HCT116 (cell line): Measurements from ENCODE around the gene KCNH5. TPM values are rescaled to one million over a fixed set of nuclear protein-coding genes. Genes with fewer than 3 reads are reported as not detected.

Experiments used
- ATAC-seq: fragments of 200-7000 bp; cut with Tn5 transposase; 2 replicates; pipeline ENCODE4 v1.9.1; 2020; ENCODE audit warnings: mild to moderate bottlenecking, moderate library complexity
- BruUV-seq: library from RNA; stranded (reverse); fragments of 400-500 nt; replicated peaks from 2 replicates; lab custom pipeline; 2021; lab: Mats Ljungman, UMichigan
- CTCF ChIA-PET: fragments of 300-600 bp; sonication (Branson Sonifier 250); formaldehyde crosslinking; loops from one replicate; lab custom pipeline; 2021; ENCODE audit warnings: antibody characterized with exemption; lab: Charles Lee
- POLR2A ChIA-PET: fragments of 300-600, 350-600 bp; sonication (Branson Sonifier 250); formaldehyde crosslinking; loops from one replicate; lab custom pipeline; 2021; ENCODE audit warnings: antibody characterized with exemption; lab: Charles Lee
- RAD21 ChIA-PET, 2 experiments: fragments of 300-600 bp; sonication (Branson Sonifier 250); formaldehyde crosslinking; loops; one replicate each; lab custom pipeline; 2023; ENCODE audit warnings: low total read pairs in 2 of 2; ENCODE audit not compliant: uncharacterized antibody in 2 of 2, unreplicated experiment in 2 of 2, low non-redundant PET in 1 of 2; lab: Charles Lee
- DNase-seq: peaks from one replicate; pipeline ENCODE4 v3.0.0-alpha.2; 2010; ENCODE audit warnings: low read depth, low spot score
- H2AFZ ChIP-seq: fragments of 200-600 bp; shearing (Covaris generic), sonication (generic); 2 replicates; pipeline ENCODE4 v1.6.1; 2017; ENCODE audit warnings: low read depth, mixed run types, mixed read lengths, antibody characterized with exemption, low read length; ENCODE audit not compliant: poor library complexity, severe bottlenecking
- H3K27ac ChIP-seq: 2 replicates; pipeline ENCODE4 v1.5.1; 2012; ENCODE audit warnings: low read depth, low read length
- H3K27me3 ChIP-seq: fragments of 200-600 bp; sonication (generic); 2 replicates; pipeline ENCODE4 v1.6.1; 2016; ENCODE audit warnings: mixed run types, low read length, mixed read lengths; ENCODE audit not compliant: insufficient read depth
- H3K36me3 ChIP-seq, 2 experiments: fragments of 200-500 bp in 1 of 2; fragments of 200-600 bp in 1 of 2; sonication (Bioruptor generic) in 1 of 2; sonication (generic) in 1 of 2; 2 replicates each; pipeline versions ENCODE4 v1.5.1 to v1.6.1; 2014 to 2016; ENCODE audit warnings: low read length in 2 of 2, inconsistent platforms in 1 of 2, mixed read lengths in 1 of 2, mixed run types in 1 of 2; ENCODE audit not compliant: insufficient read depth in 2 of 2, control insufficient read depth in 1 of 2
- H3K4me1 ChIP-seq, 2 experiments: fragments of 200-600 bp in 1 of 2; sonication (generic) in 1 of 2; 2 replicates each; pipeline versions ENCODE4 v1.5.1 to v1.6.1; 2012 to 2017; ENCODE audit warnings: low read length in 2 of 2, inconsistent platforms in 1 of 2, mild to moderate bottlenecking in 1 of 2, mixed read lengths in 1 of 2, mixed run types in 1 of 2, moderate library complexity in 1 of 2; ENCODE audit not compliant: insufficient read depth in 2 of 2, control insufficient read depth in 1 of 2
- H3K4me2 ChIP-seq: fragments of 200-600 bp; sonication (generic); 2 replicates; pipeline ENCODE4 v1.6.1; 2017; ENCODE audit warnings: mixed run types, low read length, mixed read lengths
- H3K4me3 ChIP-seq, 2 experiments: fragments of 200-600 bp in 1 of 2; sonication (generic) in 1 of 2; replicated peaks in 1 of 2; 2 replicates each; pipeline ENCODE4 v1.5.1; 2011 to 2016; ENCODE audit warnings: low read length in 2 of 2, control low read depth in 1 of 2, low read depth in 1 of 2, mild to moderate bottlenecking in 1 of 2, mixed read lengths in 1 of 2, mixed run types in 1 of 2
- H3K79me2 ChIP-seq: fragments of 200-600 bp; sonication (generic); 2 replicates; pipeline ENCODE4 v1.6.1; 2017; ENCODE audit warnings: mild to moderate bottlenecking, mixed run types, low read length, moderate library complexity, mixed read lengths; ENCODE audit not compliant: insufficient read depth
- H3K9ac ChIP-seq: fragments of 200-600 bp; sonication (generic); 2 replicates; pipeline ENCODE4 v1.6.1; 2016; ENCODE audit warnings: low read length, mixed read lengths
- H3K9me2 ChIP-seq: fragments of 200-600 bp; sonication (generic), shearing (Covaris generic); 2 replicates; pipeline ENCODE4 v1.6.1; 2017; ENCODE audit warnings: mixed run types, mild to moderate bottlenecking, moderate library complexity; ENCODE audit not compliant: insufficient read depth
- H3K9me3 ChIP-seq, 2 experiments: fragments of 200-500 bp in 1 of 2; fragments of 200-600 bp in 1 of 2; sonication (Bioruptor generic) in 1 of 2; sonication (generic) in 1 of 2; 2 replicates each; pipeline ENCODE4 v1.6.1; 2014 to 2017; ENCODE audit warnings: low read length in 2 of 2, mixed read lengths in 2 of 2, inconsistent platforms in 1 of 2, low read depth in 1 of 2, mild to moderate bottlenecking in 1 of 2, mixed run types in 1 of 2, moderate library complexity in 1 of 2; ENCODE audit not compliant: control insufficient read depth in 1 of 2, insufficient read depth in 1 of 2
- H4K20me1 ChIP-seq: fragments of 200-600 bp; sonication (generic), shearing (Covaris generic); 2 replicates; pipeline ENCODE4 v1.6.1; 2017; ENCODE audit warnings: mixed run types, mild to moderate bottlenecking, moderate library complexity; ENCODE audit not compliant: insufficient read depth
- ATF3 ChIP-seq: IDR thresholded peaks from 2 replicates; pipeline ENCODE4 v1.6.1; 2012
- CEBPB ChIP-seq: IDR thresholded peaks from 2 replicates; pipeline ENCODE4 v1.6.1; 2012; ENCODE audit warnings: low read depth
- EGR1 ChIP-seq: IDR thresholded peaks from 2 replicates; pipeline ENCODE4 v1.6.1; 2012; ENCODE audit warnings: low read depth
- ELF1 ChIP-seq: IDR thresholded peaks from 2 replicates; pipeline ENCODE4 v1.6.1; 2012; ENCODE audit warnings: low read depth, borderline replicate concordance
- EZH2 ChIP-seq: fragments of 200-600 bp; sonication (generic); IDR thresholded peaks from 2 replicates; pipeline ENCODE4 v1.6.1; 2017; ENCODE audit warnings: antibody characterized with exemption, mixed run types
- FOSL1 ChIP-seq: IDR thresholded peaks from 2 replicates; pipeline ENCODE4 v1.6.1; 2012; ENCODE audit warnings: low read depth
- JUND ChIP-seq: IDR thresholded peaks from 2 replicates; pipeline ENCODE4 v1.6.1; 2012
- POLR2A ChIP-seq: IDR thresholded peaks from 2 replicates; pipeline ENCODE4 v1.7.0; 2011; ENCODE audit warnings: borderline replicate concordance; ENCODE audit not compliant: insufficient read depth, insufficient read length; ENCODE audit errors: extremely low read depth
- POLR2AphosphoS5 ChIP-seq: IDR thresholded peaks from 2 replicates; pipeline ENCODE4 v1.6.1; 2011; ENCODE audit warnings: mild to moderate bottlenecking, low read depth, low read length, moderate library complexity
- RAD21 ChIP-seq: IDR thresholded peaks from 2 replicates; pipeline ENCODE4 v1.6.1; 2012; ENCODE audit warnings: low read depth, mild to moderate bottlenecking
- SIN3A ChIP-seq: IDR thresholded peaks from 2 replicates; pipeline ENCODE4 v1.6.1; 2012; ENCODE audit warnings: low read depth
- SP1 ChIP-seq: IDR thresholded peaks from 2 replicates; pipeline ENCODE4 v1.6.1; 2012; ENCODE audit warnings: low read depth
- SRF ChIP-seq: IDR thresholded peaks from 2 replicates; pipeline ENCODE4 v1.6.1; 2012; ENCODE audit warnings: low read depth
- TCF7L2 ChIP-seq: IDR thresholded peaks from 2 replicates; pipeline ENCODE4 v1.7.0; 2011; ENCODE audit warnings: borderline replicate concordance, inconsistent platforms; ENCODE audit not compliant: insufficient read depth, insufficient read length; ENCODE audit errors: extremely low read depth
- YY1 ChIP-seq: IDR thresholded peaks from 2 replicates; pipeline ENCODE4 v1.6.1; 2011; ENCODE audit warnings: low read length, low read depth, moderate library complexity, mild to moderate bottlenecking; ENCODE audit not compliant: insufficient replicate concordance; ENCODE audit errors: extremely low read depth
- ZFX ChIP-seq: fragments of 450-650 bp; IDR thresholded peaks from 2 replicates; pipeline ENCODE4 v1.6.1; 2017
- intact Hi-C: fragments of 100-400 bp; cut with micrococcal nuclease; formaldehyde crosslinking; loops from 2 replicates; pipeline ENCODE4 v1.10.0; 2022
- total RNA-seq: library from RNA; stranded (reverse); gene quantifications from one replicate; pipeline ENCODE4 v1.2.1, GENCODE V29; 2021; ENCODE audit not compliant: unreplicated experiment
- TF ChIP-seq, protein P1 (sequence below): IDR thresholded peaks from 2 replicates; pipeline ENCODE4 v1.6.1; 2012
- TF ChIP-seq, protein P2 (sequence below): IDR thresholded peaks from 2 replicates; pipeline ENCODE4 v1.6.1; 2012; ENCODE audit warnings: low read depth
- TF ChIP-seq, protein P3 (sequence below): IDR thresholded peaks from 2 replicates; pipeline ENCODE4 v1.6.1; 2011; ENCODE audit warnings: mild to moderate bottlenecking, low read length, moderate library complexity; ENCODE audit not compliant: insufficient replicate concordance; ENCODE audit errors: extremely low read depth

The KCNH5 gene
- total RNA-seq, 1 experiment from 2014 or later: not detected

DNA sequence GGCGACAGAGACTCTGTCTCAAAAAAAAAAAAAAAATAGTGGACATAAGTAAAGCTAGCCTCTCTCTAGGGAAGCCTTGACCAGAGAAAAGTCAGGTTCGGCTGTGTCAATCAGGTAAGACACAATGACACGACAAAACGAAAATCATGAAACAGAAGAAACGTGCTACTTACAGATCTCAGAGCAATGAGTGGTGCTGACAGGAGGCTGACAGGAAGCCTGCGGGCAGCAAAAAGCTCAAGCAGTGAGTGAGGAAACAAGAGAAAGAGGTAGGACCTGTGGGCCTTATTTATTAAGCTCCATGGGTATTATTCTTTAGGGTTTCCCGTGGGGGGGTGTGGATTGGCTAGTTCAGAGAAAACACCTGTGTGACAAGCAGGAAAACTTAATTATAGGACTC lies 363.1 kb downstream of the KCNH5 start:
- Histone ChIP-seq H3K4me2 (no peak overlapping the region), H3K9me2 (no peaks in the 10 kb centered on the region), H3K27me3 (no peaks in the 10 kb centered on the region), H2AFZ (no peak overlapping the region), H3K79me2 (no peaks in the 10 kb centered on the region), H3K4me1 (no peaks in the 10 kb centered on the region), H4K20me1 (no peaks in the 10 kb centered on the region), H3K4me3 (no peak overlapping the region), H3K9me3 (peaks cover 0 to 11% of the 10 kb centered on the region in 2 experiments; a peak in 3 of 4 replicates), H3K9ac (no peak overlapping the region), H3K27ac (no peak overlapping the region), H3K36me3 (no peaks in the 10 kb centered on the region)
- DNase-seq: no peak
- POLR2A ChIA-PET: no interaction called here
- RAD21 ChIA-PET: no interaction called here
- no peak for ATAC-seq
- intact Hi-C loops: no loop called here
- TF ChIP-seq POLR2A: no peak
- TF ChIP-seq SIN3A: no peak
- TF ChIP-seq TCF7L2: no peak
- TF ChIP-seq FOSL1: no peak
- no peak for TF ChIP-seq SRF
- TF ChIP-seq YY1: no peak
- TF ChIP-seq RAD21: no peak
- TF ChIP-seq, protein P1, sequence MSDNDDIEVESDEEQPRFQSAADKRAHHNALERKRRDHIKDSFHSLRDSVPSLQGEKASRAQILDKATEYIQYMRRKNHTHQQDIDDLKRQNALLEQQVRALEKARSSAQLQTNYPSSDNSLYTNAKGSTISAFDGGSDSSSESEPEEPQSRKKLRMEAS: no peak
- TF ChIP-seq ZFX: no peak
- TF ChIP-seq, protein P2, sequence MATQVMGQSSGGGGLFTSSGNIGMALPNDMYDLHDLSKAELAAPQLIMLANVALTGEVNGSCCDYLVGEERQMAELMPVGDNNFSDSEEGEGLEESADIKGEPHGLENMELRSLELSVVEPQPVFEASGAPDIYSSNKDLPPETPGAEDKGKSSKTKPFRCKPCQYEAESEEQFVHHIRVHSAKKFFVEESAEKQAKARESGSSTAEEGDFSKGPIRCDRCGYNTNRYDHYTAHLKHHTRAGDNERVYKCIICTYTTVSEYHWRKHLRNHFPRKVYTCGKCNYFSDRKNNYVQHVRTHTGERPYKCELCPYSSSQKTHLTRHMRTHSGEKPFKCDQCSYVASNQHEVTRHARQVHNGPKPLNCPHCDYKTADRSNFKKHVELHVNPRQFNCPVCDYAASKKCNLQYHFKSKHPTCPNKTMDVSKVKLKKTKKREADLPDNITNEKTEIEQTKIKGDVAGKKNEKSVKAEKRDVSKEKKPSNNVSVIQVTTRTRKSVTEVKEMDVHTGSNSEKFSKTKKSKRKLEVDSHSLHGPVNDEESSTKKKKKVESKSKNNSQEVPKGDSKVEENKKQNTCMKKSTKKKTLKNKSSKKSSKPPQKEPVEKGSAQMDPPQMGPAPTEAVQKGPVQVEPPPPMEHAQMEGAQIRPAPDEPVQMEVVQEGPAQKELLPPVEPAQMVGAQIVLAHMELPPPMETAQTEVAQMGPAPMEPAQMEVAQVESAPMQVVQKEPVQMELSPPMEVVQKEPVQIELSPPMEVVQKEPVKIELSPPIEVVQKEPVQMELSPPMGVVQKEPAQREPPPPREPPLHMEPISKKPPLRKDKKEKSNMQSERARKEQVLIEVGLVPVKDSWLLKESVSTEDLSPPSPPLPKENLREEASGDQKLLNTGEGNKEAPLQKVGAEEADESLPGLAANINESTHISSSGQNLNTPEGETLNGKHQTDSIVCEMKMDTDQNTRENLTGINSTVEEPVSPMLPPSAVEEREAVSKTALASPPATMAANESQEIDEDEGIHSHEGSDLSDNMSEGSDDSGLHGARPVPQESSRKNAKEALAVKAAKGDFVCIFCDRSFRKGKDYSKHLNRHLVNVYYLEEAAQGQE: no peak
- TF ChIP-seq, protein P3, sequence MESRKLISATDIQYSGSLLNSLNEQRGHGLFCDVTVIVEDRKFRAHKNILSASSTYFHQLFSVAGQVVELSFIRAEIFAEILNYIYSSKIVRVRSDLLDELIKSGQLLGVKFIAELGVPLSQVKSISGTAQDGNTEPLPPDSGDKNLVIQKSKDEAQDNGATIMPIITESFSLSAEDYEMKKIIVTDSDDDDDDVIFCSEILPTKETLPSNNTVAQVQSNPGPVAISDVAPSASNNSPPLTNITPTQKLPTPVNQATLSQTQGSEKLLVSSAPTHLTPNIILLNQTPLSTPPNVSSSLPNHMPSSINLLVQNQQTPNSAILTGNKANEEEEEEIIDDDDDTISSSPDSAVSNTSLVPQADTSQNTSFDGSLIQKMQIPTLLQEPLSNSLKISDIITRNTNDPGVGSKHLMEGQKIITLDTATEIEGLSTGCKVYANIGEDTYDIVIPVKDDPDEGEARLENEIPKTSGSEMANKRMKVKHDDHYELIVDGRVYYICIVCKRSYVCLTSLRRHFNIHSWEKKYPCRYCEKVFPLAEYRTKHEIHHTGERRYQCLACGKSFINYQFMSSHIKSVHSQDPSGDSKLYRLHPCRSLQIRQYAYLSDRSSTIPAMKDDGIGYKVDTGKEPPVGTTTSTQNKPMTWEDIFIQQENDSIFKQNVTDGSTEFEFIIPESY: no peak
- no peak for TF ChIP-seq CEBPB
- TF ChIP-seq ATF3: no peak
- no peak for TF ChIP-seq EZH2
- no peak for TF ChIP-seq EGR1
- TF ChIP-seq JUND: no peak
- no peak for TF ChIP-seq ELF1
- no peak for TF ChIP-seq POLR2AphosphoS5
- TF ChIP-seq SP1: no peak
- CTCF ChIA-PET: no interaction called here
- BruUV-seq: no TSS peak
